OCI-LY1 (cell line): ENCODE data around the gene CCDC92.

Experiments used
- EZH2 ChIP-seq: fragments of 200-600 bp; sonication (generic), shearing (Covaris generic); IDR thresholded peaks from 2 replicates; pipeline ENCODE4 v1.8.0; 2017; ENCODE audit warnings: borderline replicate concordance, mixed run types, mild to moderate bottlenecking, antibody characterized with exemption, low read length, moderate library complexity, mixed read lengths
- TF ChIP-seq, protein P1 (sequence below): fragments of 200-600 bp; sonication (generic), shearing (Covaris generic); IDR thresholded peaks from 2 replicates; pipeline ENCODE4 v1.5.1; 2017; ENCODE audit warnings: mild to moderate bottlenecking, antibody characterized with exemption, low read length, moderate library complexity, mixed read lengths

DNA sequence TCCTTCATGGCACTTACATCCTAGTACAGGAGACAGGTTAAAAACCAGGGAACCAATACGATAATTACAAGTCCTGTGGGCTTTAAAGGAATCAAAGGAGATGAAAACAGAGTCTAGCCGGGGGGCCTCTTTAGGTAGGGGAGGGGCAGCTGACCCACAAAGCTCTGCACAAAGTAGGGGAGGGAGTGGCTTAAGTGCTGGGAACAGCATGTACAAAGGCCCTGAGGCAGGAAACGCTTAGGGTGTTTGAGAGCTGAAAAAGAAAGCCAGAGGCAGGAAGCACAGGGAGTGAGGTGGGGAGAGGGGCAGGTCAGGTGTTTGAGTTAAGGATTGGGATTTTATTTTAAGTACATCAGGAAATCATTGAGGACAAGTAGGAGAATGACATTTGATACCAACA lies 38.1 kb upstream of the CCDC92 start:
- TF ChIP-seq, protein P1, sequence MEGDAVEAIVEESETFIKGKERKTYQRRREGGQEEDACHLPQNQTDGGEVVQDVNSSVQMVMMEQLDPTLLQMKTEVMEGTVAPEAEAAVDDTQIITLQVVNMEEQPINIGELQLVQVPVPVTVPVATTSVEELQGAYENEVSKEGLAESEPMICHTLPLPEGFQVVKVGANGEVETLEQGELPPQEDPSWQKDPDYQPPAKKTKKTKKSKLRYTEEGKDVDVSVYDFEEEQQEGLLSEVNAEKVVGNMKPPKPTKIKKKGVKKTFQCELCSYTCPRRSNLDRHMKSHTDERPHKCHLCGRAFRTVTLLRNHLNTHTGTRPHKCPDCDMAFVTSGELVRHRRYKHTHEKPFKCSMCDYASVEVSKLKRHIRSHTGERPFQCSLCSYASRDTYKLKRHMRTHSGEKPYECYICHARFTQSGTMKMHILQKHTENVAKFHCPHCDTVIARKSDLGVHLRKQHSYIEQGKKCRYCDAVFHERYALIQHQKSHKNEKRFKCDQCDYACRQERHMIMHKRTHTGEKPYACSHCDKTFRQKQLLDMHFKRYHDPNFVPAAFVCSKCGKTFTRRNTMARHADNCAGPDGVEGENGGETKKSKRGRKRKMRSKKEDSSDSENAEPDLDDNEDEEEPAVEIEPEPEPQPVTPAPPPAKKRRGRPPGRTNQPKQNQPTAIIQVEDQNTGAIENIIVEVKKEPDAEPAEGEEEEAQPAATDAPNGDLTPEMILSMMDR: no peak
- TF ChIP-seq EZH2: no peak
